Measurements from ENCODE around the gene MAP3K9. TPM values are rescaled to one million over a fixed set of nuclear protein-coding genes. Genes with fewer than 3 reads are reported as not detected.

MAP3K9 gene
- total and polyA plus RNA-seq, 9 of the 15 experiments (the other 6 are each of a cell fraction or from before 2014, with no cell fraction given) = 0.03 to 0.60 (median 0.36) TPM

- TF ChIP-seq HLTF (IDR thresholded peaks at IDR 0.05) = no peak
- no peak for TF ChIP-seq ZNF253 (CRISPR knock-in tag; conservative IDR thresholded peaks at IDR 0.05)
- TF ChIP-seq TBP (optimal IDR thresholded peaks at IDR 0.05; ENCODE audit: low read depth, low read length) = no peak
- TF ChIP-seq TAF9B (IDR thresholded peaks at IDR 0.05; ENCODE audit: partially characterized antibody) = no peak
Observed at GRCh38 chr14:70754991-70755390, 54.3 kb downstream of the MAP3K9 start (continued).

- CTCF ChIA-PET (ENCODE audit: low intra/inter-chr PET ratio) = no interaction called here
- TF ChIP-seq TAF9B (IDR thresholded peaks at IDR 0.05; ENCODE audit: partially characterized antibody) = no peak
- TF ChIP-seq HES1 (IDR thresholded peaks at IDR 0.05; ENCODE audit: low read depth) = no peak
- no peak for TF ChIP-seq NRF1 (conservative IDR thresholded peaks at IDR 0.05 in 1 of 2, IDR thresholded peaks at IDR 0.05 in 1 of 2)
- no peak for TF ChIP-seq AFF1 (IDR thresholded peaks at IDR 0.05; ENCODE audit: low read depth in 1 of 2, partially characterized antibody in 2 of 2)
- TF ChIP-seq FOXK2 (conservative IDR thresholded peaks at IDR 0.05 in 1 of 2, IDR thresholded peaks at IDR 0.05 in 1 of 2; ENCODE audit: low read depth in 2 of 2) = no peak
- no peak for TF ChIP-seq ARHGAP35 (IDR thresholded peaks at IDR 0.05; ENCODE audit: partially characterized antibody)
- TF ChIP-seq PHF21A (IDR thresholded peaks at IDR 0.05; ENCODE audit: borderline replicate concordance, low read depth) = no peak
- no peak for TF ChIP-seq NUFIP1 (IDR thresholded peaks at IDR 0.05; ENCODE audit: partially characterized antibody)
- TF ChIP-seq ZNF444 (CRISPR knock-in tag; IDR thresholded peaks at IDR 0.05) = no peak
- no peak for TF ChIP-seq HMBOX1 (IDR thresholded peaks at IDR 0.05)
- no peak for TF ChIP-seq HSF4 (CRISPR knock-in tag; IDR thresholded peaks at IDR 0.05; ENCODE audit: borderline replicate concordance)
- TF ChIP-seq ZFP91 (CRISPR knock-in tag; IDR thresholded peaks at IDR 0.05) = no peak
Observed at GRCh38 chr14:70753518-70753953, 55.8 kb downstream of the MAP3K9 start.

More at GRCh38 chr14:70753518-70753953, 55.8 kb downstream of the MAP3K9 start:
- no peak for DNase-seq (ENCODE audit: extremely low read depth in 1 of 4, low spot score in 3 of 4)
- no peak overlapping the region for H3K4me2 ChIP-seq (ENCODE audit: insufficient read depth, low read length)
- no TSS peak for BruUV-seq (replicated peaks)
- no peak for FAIRE-seq
- H4K20me1 ChIP-seq (replicated peaks; ENCODE audit: control insufficient read depth, insufficient read depth, low read length) = no peaks in the 10 kb centered on the region
- H3K4me1 ChIP-seq (replicated peaks in 1 of 2; ENCODE audit: control insufficient read depth in 2 of 2, insufficient read depth in 2 of 2, low read length in 2 of 2) = no peaks in the 10 kb centered on the region
- no peaks in the 10 kb centered on the region for H3K9me3 ChIP-seq (replicated peaks; ENCODE audit: control insufficient read depth, insufficient read depth, low read depth, low read length)
- no peaks in the 10 kb centered on the region; a peak in 1 of 5 replicates for H3K27me3 ChIP-seq (ENCODE audit: control insufficient read depth in 2 of 2, insufficient read depth in 2 of 2, low read length in 2 of 2)
- H3K4me3 ChIP-seq = no peak overlapping the region
- H3K36me3 ChIP-seq (ENCODE audit: control insufficient read depth, insufficient read depth, low read length) = no peaks in the 10 kb centered on the region
- no peak overlapping the region for H2AFZ ChIP-seq (ENCODE audit: low read depth, low read length)
- POLR2A ChIA-PET = no interaction called here
- in situ Hi-C loops (cut with MboI) = no loop called here
- intact Hi-C loops (cut with micrococcal nuclease) = no loop called here
- H3K27ac ChIP-seq (ENCODE audit: extremely low read depth, low read depth, low read length) = no peak overlapping the region
- H3K79me2 ChIP-seq (ENCODE audit: control insufficient read depth, insufficient read depth, low read length) = no peaks in the 10 kb centered on the region
- no peaks in the 10 kb centered on the region for H3K9me1 ChIP-seq (ENCODE audit: control insufficient read depth, insufficient read depth, low read length)
- WGBS (ENCODE audit: insufficient coverage, low coverage, missing lambda C conversion rate) = 7% methylated on average over 3 of the region's 4 CpGs
- no peak overlapping the region for H3K9ac ChIP-seq (ENCODE audit: insufficient read depth in 1 of 2, low read depth in 2 of 2, low read length in 2 of 2)
- ATAC-seq = no peak
